T-helper 1 cell treated with Interleukin-12 subunit alpha and Interleukin-12 subunit beta and Interleukin-4 antibody, amounts not matched to agents 30 ng/mL and 1 ng/mL, for 36 hours (primary cell): ENCODE data around the gene SREK1IP1. TPM values are rescaled to one million over a fixed set of nuclear protein-coding genes. Genes with fewer than 3 reads are reported as not detected.

Experiments
- intact Hi-C: fragments of 100-400 bp; cut with micrococcal nuclease; formaldehyde crosslinking; loops from one replicate; pipeline ENCODE4 v1.15.1; 2024
- total RNA-seq: library from RNA; stranded (reverse); gene quantifications from 2 replicates; pipeline ENCODE4 v1.2.3, GENCODE V29; 2022

SREK1IP1 gene
- total RNA-seq, 1 donor from 2014 or later = 26.8 TPM

- intact Hi-C loops = no loop called here
Observed at GRCh38 chr5:64688965-64689364, 79.5 kb downstream of the SREK1IP1 start.

- intact Hi-C loops = no loop called here
Observed at GRCh38 chr5:64688391-64688790, 80.1 kb downstream of the SREK1IP1 start.

- intact Hi-C loops = no loop called here
Observed at GRCh38 chr5:64685866-64686265, 82.6 kb downstream of the SREK1IP1 start.

GRCh38 chr5:64682608-64683007 lies 85.9 kb downstream of the SREK1IP1 start:
- intact Hi-C loops = no loop called here

- intact Hi-C loops = no loop called here
Observed at GRCh38 chr5:64680289-64680688, 88.2 kb downstream of the SREK1IP1 start.

- intact Hi-C loops = no loop called here
Observed at GRCh38 chr5:64678374-64678773, 90.1 kb downstream of the SREK1IP1 start.

GRCh38 chr5:64671678-64672077 lies 96.8 kb downstream of the SREK1IP1 start:
- intact Hi-C loops = no loop called here

- intact Hi-C loops = no loop called here
Observed at GRCh38 chr5:64670277-64670676, 98.2 kb downstream of the SREK1IP1 start.

Other genes starting within 250 kb of the SREK1IP1 start
- not detected in 2 replicates for gene SHISAL2B, start 78.2 kb downstream of the SREK1IP1 start, total RNA-seq
- gene CWC27, start 239 bp upstream of the SREK1IP1 start, total RNA-seq = 26.3 and 27.2 TPM in 2 replicates